ENCODE data around the gene TFAP2E.

TFAP2E gene

GRCh38 chr1:35557118-35557610, 15.9 kb upstream of the TFAP2E start, which contains the start of gene KIAA0319L:
Gene KIAA0319L (minus strand): TSS chr1:35557403. CDS start chr1:35554491, 2,912 bp downstream.
- DNase-seq (ENCODE audit: low read depth): no peak

GRCh38 chr1:35557611-35558373, 15.3 kb upstream of the TFAP2E start, which contains the start of gene NCDN:
Gene NCDN (plus strand): TSS chr1:35557799. CDS start chr1:35558191, 392 bp downstream.
- DNase-seq (ENCODE audit: low read depth): peak; percentile 95

- DNase-seq (ENCODE audit: low read depth): no peak
These were observed 14.5 kb upstream of the TFAP2E start for GRCh38 chr1:35558374-35559316.

GRCh38 chr1:35559317-35559944, 13.7 kb upstream of the TFAP2E start:
- DNase-seq (ENCODE audit: low read depth): no peak

- no peak for DNase-seq (ENCODE audit: low read depth)
These were observed 12.6 kb upstream of the TFAP2E start for GRCh38 chr1:35560256-35561225.

- no peak for DNase-seq (ENCODE audit: low read depth)
These were observed 11.7 kb upstream of the TFAP2E start for GRCh38 chr1:35561297-35561971.

- DNase-seq (ENCODE audit: low read depth): no peak
These were observed 11.0 kb upstream of the TFAP2E start for GRCh38 chr1:35561972-35562680.

- no peak for DNase-seq (ENCODE audit: low read depth)
These were observed 9.9 kb upstream of the TFAP2E start for GRCh38 chr1:35563166-35563565.

- peak; percentile 65 for DNase-seq (ENCODE audit: low read depth)
These were observed 8.9 kb upstream of the TFAP2E start for GRCh38 chr1:35564037-35564883.

GRCh38 chr1:35564884-35565741, 8.0 kb upstream of the TFAP2E start:
- DNase-seq (ENCODE audit: low read depth): no peak

- no peak for DNase-seq (ENCODE audit: low read depth)
These were observed 7.4 kb upstream of the TFAP2E start for GRCh38 chr1:35565742-35566133.

- DNase-seq (ENCODE audit: low read depth): no peak
These were observed 5.1 kb upstream of the TFAP2E start for GRCh38 chr1:35567947-35568558.

- peak; percentile 44 for DNase-seq (ENCODE audit: low read depth)
These were observed 4.1 kb upstream of the TFAP2E start for GRCh38 chr1:35568975-35569395.

- DNase-seq (ENCODE audit: low read depth): no peak
These were observed 3.2 kb upstream of the TFAP2E start for GRCh38 chr1:35569936-35570335.

GRCh38 chr1:35570589-35571137, 2.5 kb upstream of the TFAP2E start:
- no peak for DNase-seq (ENCODE audit: low read depth)

- no peak for DNase-seq (ENCODE audit: low read depth)
These were observed 1.9 kb upstream of the TFAP2E start for GRCh38 chr1:35571263-35571662.

GRCh38 chr1:35572296-35572695, 818 bp upstream of the TFAP2E start:
- DNase-seq (ENCODE audit: low read depth): no peak
